ENCODE measurements around the gene MATK. TPM values are rescaled to one million over a fixed set of nuclear protein-coding genes. Genes with fewer than 3 reads are reported as not detected.

Gene MATK
- polyA plus RNA-seq, 1 experiment = not detected

Small RNA genes lying within 50 kb of the gene (small RNA-seq; reads per million reads assigned to genes)
- gene AC005777.1 (ENCODE audit: insufficient read length, low read depth) = not detected

Other genes with a start within 250 kb of the MATK start
- not detected in 2 replicates for gene TEKTIP1, start 247.2 kb downstream of the MATK start, polyA plus RNA-seq (2011; rRNA removed)
- gene MFSD12, start 228.8 kb downstream of the MATK start, polyA plus RNA-seq (2011; rRNA removed) = 23.7 and 34.7 TPM in 2 replicates
- 30.5 and 36.8 TPM in 2 replicates for gene HMG20B, start 213.4 kb downstream of the MATK start, polyA plus RNA-seq (2011; rRNA removed)
- gene GIPC3, start 200.9 kb downstream of the MATK start, polyA plus RNA-seq (2011; rRNA removed) = 0.30 and 0.41 TPM in 2 replicates
- 0.84 and 0.99 TPM in 2 replicates for gene TBXA2R, start 179.5 kb downstream of the MATK start, polyA plus RNA-seq (2011; rRNA removed)
- 9.3 and 11.2 TPM in 2 replicates for gene CACTIN, start 159.6 kb downstream of the MATK start, polyA plus RNA-seq (2011; rRNA removed)
- 10.3 and 17.2 TPM in 2 replicates for gene PIP5K1C, start 85.9 kb downstream of the MATK start, polyA plus RNA-seq (2011; rRNA removed)
- gene TJP3, start 78.0 kb downstream of the MATK start, polyA plus RNA-seq (2011; rRNA removed) = not detected in 2 replicates
- gene APBA3, start 24.7 kb downstream of the MATK start, polyA plus RNA-seq (2011; rRNA removed) = 5.4 and 9.9 TPM in 2 replicates
- gene MRPL54, start 23.7 kb downstream of the MATK start, polyA plus RNA-seq (2011; rRNA removed) = 31.2 and 36.9 TPM in 2 replicates
- gene RAX2, start 14.2 kb downstream of the MATK start, polyA plus RNA-seq (2011; rRNA removed) = not detected in 2 replicates
- gene ZFR2, start 82.7 kb upstream of the MATK start, polyA plus RNA-seq (2011; rRNA removed) = not detected in 2 replicates
- gene ATCAY, start 94.3 kb upstream of the MATK start, polyA plus RNA-seq (2011; rRNA removed) = 0.09 and 0.30 TPM in 2 replicates
- not detected in 2 replicates for gene NMRK2, start 146.7 kb upstream of the MATK start, polyA plus RNA-seq (2011; rRNA removed)
- 105 and 149 TPM in 2 replicates for gene DAPK3, start 184.7 kb upstream of the MATK start, polyA plus RNA-seq (2011; rRNA removed)
- 1,648 and 1,697 TPM in 2 replicates for gene EEF2, start 199.1 kb upstream of the MATK start, polyA plus RNA-seq (2011; rRNA removed)
- gene PIAS4, start 221.4 kb upstream of the MATK start, polyA plus RNA-seq (2011; rRNA removed) = 9.0 and 12.0 TPM in 2 replicates

Data from AG04450 (cell line).